ENCODE data around the gene MPST. TPM values are rescaled to one million over a fixed set of nuclear protein-coding genes. Genes with fewer than 3 reads are reported as not detected.

MPST gene
- total and polyA plus RNA-seq, 4 donors, result 59.2 to 247 (median 71.7) TPM

- DNase-seq, result no peak
- Histone ChIP-seq H3K9me3 (ENCODE audit: control insufficient read depth in 4 of 4, insufficient read depth in 3 of 4, low read length in 3 of 4) (no peaks in the 10 kb centered on the region), H3K27me3 (ENCODE audit: control insufficient read depth in 3 of 3, insufficient read depth in 3 of 3, low read length in 2 of 3) (no peaks in the 10 kb centered on the region), H3K36me3 (ENCODE audit: control insufficient read depth in 4 of 4, insufficient read depth in 4 of 4, low read length in 4 of 4) (no peaks in the 10 kb centered on the region), H3K4me1 (ENCODE audit: control insufficient read depth in 5 of 5, insufficient read depth in 5 of 5, low read length in 5 of 5) (peaks cover 0 to 8% (median 0%) of the 10 kb centered on the region in 5 donors), H3K27ac (ENCODE audit: low read depth in 1 of 2, low read length in 1 of 2) (no peak overlapping the region), H3K4me3 (no peak overlapping the region), H3K9ac (ENCODE audit: insufficient read depth in 1 of 2, low read length in 2 of 2) (no peak overlapping the region)
- WGBS, 2 donors, result 87 to 88% methylated on average over 6 of the region's 6 CpGs
- TF ChIP-seq CTCF (IDR thresholded peaks at IDR 0.05; ENCODE audit: control extremely low read depth, extremely low read depth), result no peak
- ATAC-seq (ENCODE audit: insufficient read depth, low FRiP score), result no peak
Measured at GRCh38 chr22:37048133-37048532, 28.6 kb downstream of the MPST start.

GRCh38 chr22:37049224-37049623 is 29.7 kb downstream of the MPST start:
- H3K9ac ChIP-seq (ENCODE audit: insufficient read depth in 1 of 2, low read length in 2 of 2), result no peak overlapping the region
- peaks cover 0 to 8% (median 0%) of the 10 kb centered on the region in 5 donors for H3K4me1 ChIP-seq (ENCODE audit: control insufficient read depth in 5 of 5, insufficient read depth in 5 of 5, low read length in 5 of 5)
- no peaks in the 10 kb centered on the region for H3K9me3 ChIP-seq (ENCODE audit: control insufficient read depth in 4 of 4, insufficient read depth in 3 of 4, low read length in 3 of 4)
- no peaks in the 10 kb centered on the region for H3K27me3 ChIP-seq (ENCODE audit: control insufficient read depth in 3 of 3, insufficient read depth in 3 of 3, low read length in 2 of 3)
- 79 to 81% methylated on average over 2 of the region's 2 CpGs for WGBS, 2 donors
- H3K4me3 ChIP-seq, result no peak overlapping the region
- no peak overlapping the region for H3K27ac ChIP-seq (ENCODE audit: low read depth in 1 of 2, low read length in 1 of 2)
- ATAC-seq (ENCODE audit: insufficient read depth, low FRiP score) (no peak), DNase-seq (no peak)
- H3K36me3 ChIP-seq (ENCODE audit: control insufficient read depth in 4 of 4, insufficient read depth in 4 of 4, low read length in 4 of 4), result no peaks in the 10 kb centered on the region
- TF ChIP-seq CTCF (IDR thresholded peaks at IDR 0.05; ENCODE audit: control extremely low read depth, extremely low read depth), result no peak

GRCh38 chr22:37050913-37051312 is 31.4 kb downstream of the MPST start:
- 77 to 81% methylated on average over 6 of the region's 6 CpGs for WGBS, 2 donors
- no peak overlapping the region for H3K27ac ChIP-seq (ENCODE audit: low read depth in 1 of 2, low read length in 1 of 2)

More at GRCh38 chr22:37050913-37051312, 31.4 kb downstream of the MPST start:
- Histone ChIP-seq H3K27me3 (ENCODE audit: control insufficient read depth in 3 of 3, insufficient read depth in 3 of 3, low read length in 2 of 3) (no peaks in the 10 kb centered on the region), H3K9ac (ENCODE audit: insufficient read depth in 1 of 2, low read length in 2 of 2) (no peak overlapping the region), H3K4me1 (ENCODE audit: control insufficient read depth in 5 of 5, insufficient read depth in 5 of 5, low read length in 5 of 5) (peaks cover 0 to 8% (median 0%) of the 10 kb centered on the region in 5 donors), H3K36me3 (ENCODE audit: control insufficient read depth in 4 of 4, insufficient read depth in 4 of 4, low read length in 4 of 4) (no peaks in the 10 kb centered on the region), H3K9me3 (ENCODE audit: control insufficient read depth in 4 of 4, insufficient read depth in 3 of 4, low read length in 3 of 4) (no peaks in the 10 kb centered on the region), H3K4me3 (no peak overlapping the region)
- ATAC-seq (ENCODE audit: insufficient read depth, low FRiP score), result no peak
- no peak for TF ChIP-seq CTCF (IDR thresholded peaks at IDR 0.05; ENCODE audit: control extremely low read depth, extremely low read depth)
- no peak for DNase-seq
